Ishikawa (cell line): ENCODE data around the gene TNPO3.

Experiments
- CEBPB ChIP-seq: IDR thresholded peaks from 2 replicates; pipeline ENCODE4 v1.6.1; 2012
- CREB1 ChIP-seq: IDR thresholded peaks from 2 replicates; pipeline ENCODE4 v1.6.1; 2012; ENCODE audit warnings: low read depth
- EGR1 ChIP-seq: IDR thresholded peaks from 2 replicates; pipeline ENCODE4 v1.6.1; 2012
- EP300 ChIP-seq: IDR thresholded peaks from 2 replicates; pipeline ENCODE4 v1.6.1; 2012; ENCODE audit warnings: borderline replicate concordance
- FOXM1 ChIP-seq: IDR thresholded peaks from 2 replicates; pipeline ENCODE4 v1.6.1; 2012; ENCODE audit warnings: low read depth, borderline replicate concordance
- MAX ChIP-seq: IDR thresholded peaks from 2 replicates; pipeline ENCODE4 v1.6.1; 2012
- NFIC ChIP-seq: IDR thresholded peaks from 2 replicates; pipeline ENCODE4 v1.6.1; 2012
- RAD21 ChIP-seq: IDR thresholded peaks from 2 replicates; pipeline ENCODE4 v1.6.1; 2012; ENCODE audit warnings: low read depth
- REST ChIP-seq: IDR thresholded peaks from 2 replicates; pipeline ENCODE4 v1.6.1; 2012; ENCODE audit warnings: low read depth, mild to moderate bottlenecking
- TAF1 ChIP-seq: IDR thresholded peaks from 2 replicates; pipeline ENCODE4 v1.6.1; 2012; ENCODE audit warnings: low read depth, mild to moderate bottlenecking
- TCF12 ChIP-seq: IDR thresholded peaks from 2 replicates; pipeline ENCODE4 v1.6.1; 2012; ENCODE audit warnings: low read depth
- TEAD4 ChIP-seq: IDR thresholded peaks from 2 replicates; pipeline ENCODE4 v1.6.1; 2012
- USF1 ChIP-seq: IDR thresholded peaks from 2 replicates; pipeline ENCODE4 v1.6.1; 2012
- YY1 ChIP-seq: IDR thresholded peaks from 2 replicates; pipeline ENCODE4 v1.6.1; 2012; ENCODE audit warnings: low read depth
- ZBTB7A ChIP-seq: IDR thresholded peaks from 2 replicates; pipeline ENCODE4 v1.6.1; 2012; ENCODE audit warnings: low read depth

The TNPO3 gene

GRCh38 chr7:129091484-129092002 lies 36.6 kb upstream of the TNPO3 start:
- TF ChIP-seq MAX: peak; percentile 45; the same call in 1 of the 2 replicates
- TF ChIP-seq RAD21: peak; percentile 98
- TF ChIP-seq ZBTB7A: no peak
- TF ChIP-seq YY1: no peak
- no peak for TF ChIP-seq USF1
- TF ChIP-seq REST: no peak
- no peak for TF ChIP-seq NFIC
- no peak for TF ChIP-seq EGR1
- no peak for TF ChIP-seq EP300

GRCh38 chr7:129090300-129090907 lies 35.5 kb upstream of the TNPO3 start:
- TF ChIP-seq REST (no peak), ZBTB7A (no peak), TAF1 (no peak), NFIC (no peak), TEAD4 (no peak), EP300 (no peak), TCF12 (no peak), EGR1 (no peak), RAD21 (no peak), MAX (no peak), YY1 (no peak), CEBPB (no peak), USF1 (no peak), FOXM1 (no peak), CREB1 (no peak)

- no peak for TF ChIP-seq RAD21
- no peak for TF ChIP-seq EGR1
- TF ChIP-seq FOXM1: no peak
- TF ChIP-seq EP300: no peak
- TF ChIP-seq TEAD4: no peak
- TF ChIP-seq CREB1: no peak
- TF ChIP-seq YY1: no peak
- no peak for TF ChIP-seq ZBTB7A
- TF ChIP-seq CEBPB: no peak
- no peak for TF ChIP-seq TCF12
- no peak for TF ChIP-seq TAF1
- no peak for TF ChIP-seq REST
Observed at GRCh38 chr7:129089521-129090212, 34.8 kb upstream of the TNPO3 start.
